C1 segment of cervical spinal cord (tissue), 14 donors: Measurements from ENCODE around the gene PRKAR2B.
"Not testable (repeated sequence)": the region's sequence is repeated elsewhere in the genome, so short reads cannot be mapped to it uniquely, and the experiment has no call there.

ENCODE experiments used
- DNase-seq, 14 donors: peaks; one replicate each; lab custom pipeline; 2025; lab: John Stamatoyannopoulos, UW

The PRKAR2B gene

DNA sequence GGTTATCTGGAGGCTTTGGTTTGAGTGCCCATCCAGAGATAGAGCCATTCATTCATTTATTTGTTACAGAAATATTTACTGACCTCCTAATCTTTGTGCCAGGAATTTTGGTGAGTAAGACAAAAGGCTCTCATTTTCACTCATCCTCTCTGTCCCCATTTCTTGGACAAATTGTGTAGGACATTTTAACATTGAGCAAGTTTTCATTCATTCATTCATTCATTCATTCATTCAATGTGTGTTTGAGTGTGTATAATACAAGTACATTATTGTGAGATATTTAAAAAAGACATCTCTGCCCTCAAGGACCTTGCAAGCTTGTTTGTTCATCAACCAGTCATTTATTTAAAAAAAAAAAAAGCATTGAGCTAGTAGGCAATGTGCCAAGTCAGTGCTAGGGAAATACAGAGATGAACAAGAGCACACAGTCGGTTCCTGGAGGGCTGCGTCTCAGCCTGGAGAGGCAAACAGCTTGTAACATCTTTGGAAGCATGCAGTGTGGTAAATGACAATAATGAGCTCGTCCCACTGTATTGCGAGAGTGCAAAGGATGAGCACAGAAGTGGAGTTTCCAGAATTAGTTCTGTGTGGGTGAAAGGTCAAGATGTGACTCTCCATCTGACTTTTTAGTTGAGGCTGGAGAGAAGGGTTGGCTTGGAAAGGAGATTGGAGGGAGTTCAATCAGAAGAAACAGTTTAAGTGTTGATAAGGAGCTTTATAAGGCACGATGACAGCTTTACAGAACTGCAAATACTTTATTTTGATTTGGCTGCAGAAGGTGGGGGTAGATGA, 73.8 kb downstream of the PRKAR2B start:
- DNase-seq, result no peak

DNA sequence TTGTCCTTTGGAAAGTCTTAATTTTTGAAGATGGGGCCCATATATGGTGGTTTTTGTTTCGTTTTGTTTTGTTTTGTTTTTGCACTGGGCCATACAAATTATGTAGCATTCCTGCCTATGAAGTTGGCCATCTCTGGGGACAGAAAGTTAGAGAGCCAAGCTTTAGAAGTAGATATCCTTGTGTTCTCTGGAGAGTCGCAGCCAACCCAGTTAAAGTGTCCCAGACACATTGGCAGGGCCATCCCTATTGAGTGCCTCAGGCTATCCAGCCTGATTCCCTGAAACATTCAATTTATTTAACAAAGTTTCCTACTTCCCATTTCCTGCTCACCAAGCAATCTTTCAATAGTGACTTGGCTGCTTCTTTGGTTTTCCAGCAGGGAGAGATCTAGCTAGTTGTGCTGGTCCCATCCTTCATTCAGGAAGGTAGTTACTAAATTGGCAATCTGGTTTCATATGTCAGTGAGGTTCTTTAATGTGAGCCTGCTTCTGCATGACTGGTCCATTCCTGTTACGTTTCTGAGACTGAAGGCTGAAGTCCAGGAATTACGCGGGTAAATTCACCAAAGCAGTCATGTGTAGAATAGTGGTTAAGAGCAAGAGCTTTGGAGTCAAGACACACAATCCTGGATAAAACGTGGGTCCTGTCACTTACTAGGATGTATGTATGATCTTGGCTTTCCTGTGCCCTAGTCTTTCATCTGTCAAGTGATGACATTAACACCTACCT, 75.0 kb downstream of the PRKAR2B start:
- no peak for DNase-seq

DNA sequence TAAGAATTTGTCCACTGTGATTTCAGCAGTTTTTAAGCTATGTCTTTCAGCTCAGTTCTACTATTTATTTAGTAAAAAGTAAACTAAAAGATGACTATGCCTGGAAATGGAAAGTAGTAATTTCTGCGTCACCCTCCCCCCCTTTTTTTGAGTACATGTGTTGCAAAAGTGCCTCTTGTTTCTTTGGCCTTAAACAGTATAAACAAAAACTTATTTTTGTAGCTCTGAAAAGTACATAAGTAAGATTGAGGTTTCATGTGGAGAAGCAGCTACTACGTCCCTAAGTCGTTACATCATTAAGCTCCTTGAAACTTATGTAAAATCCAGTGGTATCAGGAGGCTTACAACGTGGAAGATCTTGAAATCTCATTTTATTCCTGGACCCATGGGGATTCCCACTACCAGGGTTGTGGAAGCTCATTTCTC, 78.0 kb downstream of the PRKAR2B start:
- DNase-seq, result no peak

DNA sequence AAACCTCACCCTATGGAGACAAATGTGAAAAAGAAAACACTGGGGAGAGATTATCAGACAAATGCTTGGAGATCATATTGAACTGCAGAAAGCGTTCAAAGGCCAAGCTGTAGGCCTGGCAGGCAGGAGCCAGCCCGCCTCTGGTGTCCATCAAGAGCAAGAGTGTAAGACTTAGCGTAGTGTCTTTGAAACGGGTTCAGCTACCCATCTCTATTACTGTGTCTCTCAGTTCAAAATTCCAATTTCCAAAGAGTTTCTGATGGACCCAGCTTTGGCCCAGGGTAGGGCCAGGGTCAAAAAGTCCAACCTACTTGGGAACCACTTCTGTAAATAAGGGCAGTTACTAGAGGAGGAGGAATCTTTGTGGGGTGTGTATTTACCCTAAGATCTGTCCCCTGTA, 78.9 kb downstream of the PRKAR2B start:
- no peak for DNase-seq

DNA sequence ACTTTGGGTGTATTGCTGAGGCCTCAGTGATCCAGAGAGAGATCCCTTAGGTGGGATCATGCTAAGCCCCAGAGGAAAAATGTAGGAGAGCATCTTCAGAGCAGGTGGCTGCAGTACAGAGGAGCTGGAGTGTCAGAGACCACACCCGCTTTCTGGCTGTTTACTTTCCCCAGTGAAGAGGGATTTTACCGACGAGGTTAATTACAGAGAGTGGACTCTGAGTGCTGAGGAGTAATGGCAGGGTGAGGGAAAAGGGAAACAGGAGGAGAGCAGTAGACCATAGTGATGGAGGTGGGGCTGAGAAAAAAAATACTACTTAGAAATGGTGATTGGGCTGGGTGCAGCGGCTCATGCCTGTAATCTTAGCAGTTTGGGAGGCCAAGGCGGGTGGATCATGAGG, 81.0 kb downstream of the PRKAR2B start:
- DNase-seq, result no peak

DNA sequence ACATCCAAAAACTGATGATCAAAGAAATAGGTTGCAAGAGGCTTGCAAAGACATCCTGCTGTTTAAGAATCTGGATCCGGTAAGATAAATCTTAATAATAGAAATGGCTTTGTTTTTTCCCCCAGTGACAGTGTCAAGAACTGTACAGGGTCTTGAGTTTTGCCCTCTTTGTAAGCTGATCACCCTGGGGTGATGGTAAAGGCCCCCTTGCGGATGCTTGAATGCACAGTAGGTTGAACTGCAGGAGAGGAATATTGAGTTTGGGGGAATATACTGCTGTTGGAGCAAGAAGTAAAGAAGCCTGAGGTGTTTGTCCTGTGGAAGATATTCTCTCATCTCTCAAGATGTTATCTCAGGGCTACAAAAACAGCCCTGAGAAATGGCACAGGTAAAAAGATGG, 83.7 kb downstream of the PRKAR2B start:
- no peak for DNase-seq

DNA sequence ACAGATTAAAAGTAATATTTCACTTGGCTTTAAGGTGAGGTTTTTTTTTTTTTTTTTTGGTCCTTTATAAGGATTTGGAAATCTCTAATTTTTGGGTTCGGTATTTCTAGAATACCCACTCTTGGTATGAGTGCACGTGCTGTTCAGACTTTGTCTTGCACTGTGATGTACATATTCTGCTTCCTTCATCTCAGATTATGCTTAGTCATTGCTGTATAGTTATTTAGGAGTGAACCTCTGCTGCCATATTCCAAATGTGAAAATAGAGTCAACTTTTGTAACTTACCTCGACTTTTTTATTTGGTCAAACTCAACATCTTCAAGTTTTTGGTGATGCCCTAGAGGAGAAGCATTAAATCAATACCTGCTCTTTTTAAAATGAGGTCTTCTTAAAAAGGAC, 84.2 kb downstream of the PRKAR2B start:
- no peak for DNase-seq

DNA sequence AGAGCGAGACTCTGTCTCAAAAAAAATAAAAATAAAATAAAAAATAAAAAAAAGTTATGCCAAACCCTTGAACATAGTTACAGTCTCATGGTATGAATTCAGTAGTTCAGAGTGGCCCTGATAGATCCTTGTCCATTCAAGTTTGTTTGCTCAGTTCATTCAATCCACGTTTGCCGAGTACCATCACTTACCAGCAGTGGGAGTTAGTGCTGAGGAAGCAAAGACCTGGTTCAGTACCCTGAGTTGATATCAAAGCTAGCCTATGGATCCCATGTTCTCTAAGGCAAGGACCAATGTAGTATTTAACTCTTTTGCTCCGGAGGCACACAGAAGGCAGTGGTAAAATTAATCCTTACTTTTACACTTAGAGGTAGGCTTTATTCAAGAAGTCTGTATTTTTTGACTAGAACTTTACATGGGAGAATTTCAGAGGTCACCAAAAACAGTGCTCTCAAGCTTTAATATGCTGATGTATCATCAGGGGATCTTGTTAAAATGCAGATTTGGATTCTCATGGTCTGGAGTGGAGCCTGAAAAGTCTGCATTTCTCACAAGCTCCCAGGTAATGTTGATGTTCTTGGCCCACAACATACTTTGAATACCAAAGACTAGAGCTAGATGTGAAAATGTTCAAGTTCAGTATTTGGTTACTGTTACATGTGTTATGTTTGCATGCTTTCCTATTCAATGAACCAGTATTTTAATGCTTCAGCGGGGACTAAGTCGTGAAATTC, 86.1 kb downstream of the PRKAR2B start:
- no peak for DNase-seq

DNA sequence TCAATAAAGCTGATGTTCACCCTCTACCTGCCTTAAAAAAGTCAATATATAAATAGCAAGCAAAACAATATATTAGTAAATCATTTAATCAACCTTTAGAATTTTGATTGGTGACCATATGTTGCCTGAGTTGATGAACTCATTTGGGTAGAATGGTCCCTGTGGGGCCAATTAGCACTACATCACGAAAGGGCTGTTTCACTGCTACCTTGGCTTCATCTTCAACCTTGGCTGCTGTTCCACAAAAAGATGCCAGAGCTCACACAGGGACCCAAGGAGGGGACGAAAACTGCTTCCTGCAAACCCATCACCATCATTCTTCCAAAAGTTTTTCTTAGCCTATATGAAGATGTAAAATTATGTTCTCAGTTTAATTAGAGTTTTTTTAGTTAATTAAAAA, 88.9 kb downstream of the PRKAR2B start:
- peak in 1 of 14 donors; percentile 23 for DNase-seq

DNA sequence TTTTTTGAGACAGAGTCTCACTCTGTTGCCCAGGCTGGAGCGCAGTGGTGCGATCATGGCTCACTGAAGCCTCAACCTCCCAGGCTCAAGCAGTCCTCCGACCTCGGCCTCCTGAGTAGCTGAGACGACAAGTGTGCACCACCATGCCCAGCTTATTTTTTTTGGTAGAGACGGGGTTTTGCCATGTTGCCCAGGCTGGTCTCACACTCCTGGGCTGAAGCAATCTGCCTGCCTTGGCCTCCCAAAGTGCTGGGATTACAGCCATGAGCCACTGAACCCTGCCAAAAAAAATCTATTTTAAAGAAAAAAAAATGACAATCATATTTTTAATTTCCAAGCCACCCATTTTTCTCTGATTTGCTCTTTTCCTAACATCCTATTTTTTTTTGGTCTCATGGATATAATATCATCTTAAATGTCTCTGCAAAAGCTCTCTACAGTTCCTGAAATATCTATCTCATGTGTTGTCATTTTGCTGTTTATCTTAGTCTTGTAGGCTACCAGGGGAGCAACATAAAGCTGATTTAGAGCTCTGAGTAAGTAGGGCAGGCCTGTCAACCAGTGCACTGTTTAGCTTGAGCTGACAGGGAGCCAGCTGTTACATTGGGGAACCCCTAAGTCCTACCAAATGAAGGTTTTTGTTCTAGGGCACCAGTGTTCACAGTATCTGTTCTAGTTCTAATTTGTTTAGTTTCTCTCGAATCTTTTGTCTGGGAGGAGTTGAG, 94.4 kb downstream of the PRKAR2B start:
- peak in 1 of 14 donors; percentile 63 for DNase-seq

DNA sequence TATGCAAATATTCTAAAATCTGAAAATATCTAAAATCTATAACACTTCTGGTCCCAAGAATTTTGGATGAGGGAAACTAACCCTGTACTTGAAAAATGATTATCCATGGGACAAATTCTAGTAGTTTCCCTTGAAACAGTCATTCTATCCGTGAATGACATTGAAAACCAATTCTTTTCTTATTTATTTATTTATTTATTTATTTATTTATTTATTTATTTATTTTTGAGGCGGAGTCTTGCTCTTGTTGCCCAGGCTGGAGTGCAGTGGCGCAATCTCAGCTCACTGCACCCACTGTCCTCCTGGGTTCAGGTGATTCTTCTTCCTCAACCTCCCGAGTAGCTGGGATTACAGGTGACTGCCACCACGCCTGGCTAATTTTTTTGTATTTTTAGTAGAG, 99.4 kb downstream of the PRKAR2B start:
- DNase-seq, result not testable (repeated sequence)

DNA sequence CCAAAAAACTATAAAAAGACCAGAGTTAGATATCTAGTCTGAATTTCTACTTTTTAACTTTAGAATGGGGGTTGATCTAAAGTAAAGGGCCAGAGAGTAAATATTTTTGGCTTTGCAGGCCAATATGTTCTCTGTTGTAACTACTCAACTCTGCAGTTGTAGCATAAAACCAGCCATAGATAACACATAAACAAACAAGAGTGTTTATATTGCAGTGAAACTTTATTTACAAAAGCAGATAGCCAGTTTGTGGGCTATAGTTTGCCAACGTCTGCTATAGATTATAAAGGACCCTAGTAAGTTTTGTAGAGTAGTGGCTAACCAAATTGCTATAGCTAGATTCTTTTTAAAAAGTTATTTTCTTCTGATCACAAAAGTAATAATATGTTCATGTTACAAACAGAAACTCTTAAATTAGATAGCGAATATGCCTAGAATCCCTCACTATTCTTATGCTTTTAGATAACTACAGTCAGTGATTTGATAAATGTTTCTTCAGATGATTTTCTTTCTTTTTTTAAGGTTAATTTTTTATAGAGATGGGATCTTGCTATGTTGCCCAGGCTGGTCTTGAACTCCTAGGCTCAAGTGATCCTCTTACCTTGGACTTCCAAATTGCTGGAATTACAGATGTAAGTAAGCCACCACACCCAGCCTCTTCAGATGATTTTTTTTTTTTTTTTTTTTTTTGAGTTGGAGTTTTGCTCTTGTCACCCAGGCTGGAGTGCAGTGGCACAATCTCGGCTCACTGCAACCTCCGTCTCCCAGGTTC, 100.7 kb downstream of the PRKAR2B start:
- no peak for DNase-seq

DNA sequence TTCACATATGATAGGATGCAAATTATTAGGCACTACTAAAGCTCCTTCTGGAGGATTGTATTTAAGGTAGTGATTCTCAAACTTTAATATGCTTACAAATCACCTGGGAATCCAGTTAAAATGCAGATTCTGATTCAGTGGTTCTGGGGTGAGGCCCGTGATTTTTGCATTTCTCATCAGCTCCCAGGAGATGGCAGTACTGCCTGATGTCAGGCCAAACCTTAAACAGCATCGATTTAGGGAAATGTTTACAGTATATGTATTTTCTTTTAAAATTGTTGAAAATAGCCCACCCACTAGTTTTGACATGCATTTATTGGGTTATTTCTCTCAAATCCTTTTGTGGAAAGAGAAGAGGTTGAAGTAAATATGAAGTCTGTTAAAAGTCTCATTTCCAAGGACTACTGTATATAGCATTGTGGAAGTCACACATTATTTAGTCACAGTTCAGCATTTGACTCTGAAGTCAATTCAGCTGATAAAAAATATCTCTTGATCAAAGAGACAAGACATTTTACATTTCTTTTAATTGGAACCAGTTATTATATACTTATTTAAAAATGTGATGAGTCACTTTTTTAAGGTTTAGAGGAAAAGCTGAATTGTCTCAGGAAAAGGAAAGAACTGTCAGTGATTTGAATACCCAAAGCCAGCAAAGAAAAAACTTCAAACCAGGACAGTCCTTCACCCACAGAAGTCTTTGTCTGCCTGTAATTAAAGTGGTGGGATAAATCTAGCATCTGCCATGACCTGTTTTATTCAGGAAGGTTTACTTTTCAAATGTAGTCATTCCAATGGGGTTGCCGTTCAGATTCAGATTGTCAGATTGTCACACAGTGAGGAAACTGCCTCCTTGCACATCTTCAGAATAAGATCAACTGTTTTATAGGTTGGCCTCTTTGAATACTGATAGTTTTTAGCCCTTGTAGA, 103.2 kb downstream of the PRKAR2B start:
- peak in 5 of 14 donors; percentile 3 to 21 (median 3) for DNase-seq

DNA sequence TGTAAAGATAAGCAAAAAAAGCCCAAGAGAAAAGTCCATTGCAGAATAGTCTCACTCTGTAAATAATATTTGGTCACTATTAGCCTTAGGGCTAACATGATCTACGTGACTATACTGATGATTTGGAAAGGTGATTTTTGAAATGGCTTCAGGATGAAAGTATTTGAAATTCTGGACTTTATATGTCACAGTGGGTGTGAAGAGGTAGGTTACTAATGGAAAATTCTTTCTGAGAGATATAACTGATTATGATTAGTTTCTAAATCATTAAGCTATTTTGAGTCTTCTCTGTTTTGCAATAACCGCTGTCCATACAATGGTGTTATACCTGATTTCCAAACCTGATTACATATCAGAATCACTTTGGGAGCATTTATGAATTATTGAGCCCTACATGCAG, 104.2 kb downstream of the PRKAR2B start:
- no peak for DNase-seq

DNA sequence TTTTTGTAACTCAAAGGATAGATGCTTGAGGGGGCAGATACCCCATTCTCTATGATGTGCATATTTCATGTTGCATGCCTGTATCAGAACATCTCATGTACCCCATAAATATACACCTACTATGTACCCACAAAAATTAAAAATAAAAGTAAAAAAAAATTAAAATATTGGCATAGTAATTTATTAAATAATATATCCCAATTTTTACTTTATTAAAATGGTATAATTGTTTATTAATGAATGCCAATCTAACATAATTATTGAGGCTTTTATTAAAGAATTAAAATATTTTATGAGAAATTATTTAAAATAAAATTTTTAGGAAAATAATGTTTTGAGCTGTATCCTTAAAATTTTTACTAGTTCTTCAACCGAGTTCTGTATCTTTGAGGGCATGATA, 105.4 kb downstream of the PRKAR2B start:
- no peak for DNase-seq

DNA sequence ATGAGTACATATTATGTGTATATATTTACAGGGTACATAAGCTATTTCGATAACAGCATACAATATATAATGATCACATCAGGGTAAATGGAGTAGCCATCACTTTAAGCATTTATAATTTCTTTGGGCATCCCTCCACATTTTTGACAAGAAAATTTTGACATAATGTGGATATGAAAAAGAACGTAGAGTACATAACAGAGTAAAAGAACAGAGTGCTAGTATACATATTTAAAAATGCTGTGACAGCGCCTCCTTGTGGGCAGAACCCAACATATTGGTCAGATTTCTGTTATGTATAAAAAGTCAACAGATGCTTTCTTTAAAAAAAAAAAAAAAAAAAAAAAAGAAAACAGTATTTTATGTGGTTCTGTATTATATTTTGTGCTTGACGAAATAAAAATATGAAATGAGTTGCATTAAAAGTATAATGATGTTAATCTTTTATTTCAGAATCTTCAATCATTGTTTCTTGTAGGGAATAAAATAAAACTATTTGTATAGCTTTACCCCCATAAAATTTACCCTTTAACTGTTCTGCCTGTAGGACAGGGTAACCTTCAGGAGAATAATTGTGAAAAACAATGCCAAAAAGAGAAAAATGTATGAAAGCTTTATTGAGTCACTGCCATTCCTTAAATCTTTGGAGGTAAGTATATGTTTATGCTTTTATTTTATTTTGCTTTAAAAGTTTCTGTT, 106.0 kb downstream of the PRKAR2B start:
- DNase-seq, result peak in 7 of 14 donors; percentile 5 to 43 (median 17)

DNA sequence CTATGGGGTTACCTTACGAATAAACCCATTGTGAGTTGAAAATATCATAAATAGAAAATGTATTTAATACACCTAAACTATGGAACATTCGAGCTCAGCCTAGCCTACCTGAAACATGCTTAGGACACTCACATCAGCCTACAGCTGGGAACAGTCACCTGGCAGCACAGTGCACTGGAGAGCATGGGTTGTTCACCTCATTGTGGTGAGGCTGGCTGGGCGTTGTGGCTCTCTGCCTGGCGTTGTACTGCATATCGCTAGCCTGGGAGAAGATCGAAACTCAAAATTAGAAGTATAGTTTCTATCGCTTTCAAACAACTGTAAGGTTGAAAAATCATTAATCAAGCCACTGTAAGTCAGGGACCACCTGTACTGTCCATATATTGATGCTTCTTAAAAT, 107.0 kb downstream of the PRKAR2B start:
- DNase-seq, result no peak

DNA sequence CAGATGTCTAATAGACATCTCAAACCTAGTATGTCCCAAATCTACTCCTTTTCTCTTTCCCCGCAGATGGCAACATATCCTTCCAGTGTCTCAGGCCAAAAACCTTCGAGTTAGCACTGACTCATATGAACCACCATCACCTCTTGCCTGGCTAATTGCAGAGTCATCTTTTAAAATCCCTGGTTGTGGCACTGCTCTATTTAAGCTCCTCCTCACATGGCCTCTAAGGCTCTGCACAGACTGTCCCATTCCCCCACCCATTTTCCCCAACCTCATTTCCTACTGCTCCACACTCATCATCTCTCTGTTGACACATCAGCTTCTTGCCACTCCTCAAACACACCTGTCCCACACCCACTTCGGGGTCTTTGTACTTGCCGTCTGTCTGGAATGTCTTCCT, 107.5 kb downstream of the PRKAR2B start:
- DNase-seq, result no peak

DNA sequence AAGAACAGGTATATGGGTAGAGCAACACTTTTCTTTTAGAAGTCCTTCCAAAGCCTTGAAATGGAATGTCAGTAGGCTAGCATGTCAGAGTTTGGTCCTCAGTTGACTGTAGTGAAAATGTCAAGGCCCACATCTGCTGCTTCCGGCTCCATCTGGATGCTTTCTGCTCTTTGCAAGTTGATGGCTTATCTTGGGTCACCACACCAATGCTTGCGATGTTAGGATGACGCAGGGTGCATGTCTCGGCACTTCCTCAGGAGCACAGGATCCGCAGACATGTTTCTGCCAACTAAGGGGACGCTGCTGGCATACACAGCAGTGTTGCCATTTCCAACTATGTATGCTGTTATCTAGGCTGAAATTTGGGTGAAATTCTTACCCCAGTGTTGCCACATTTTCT, 110.3 kb downstream of the PRKAR2B start:
- no peak for DNase-seq
